22Rv1 (cell line): Measurements from ENCODE around the gene UNC93A.

ENCODE experiments used
- ZFX ChIP-seq: fragments of 450-650 bp; IDR thresholded peaks from 2 replicates; pipeline ENCODE4 v1.6.1; 2017; ENCODE audit warnings: antibody characterized with exemption, borderline replicate concordance
- TF ChIP-seq, protein P1 (sequence below): fragments of 450-650 bp; IDR thresholded peaks from 2 replicates; pipeline ENCODE4 v1.5.1; 2017; ENCODE audit warnings: mild to moderate bottlenecking

DNA sequence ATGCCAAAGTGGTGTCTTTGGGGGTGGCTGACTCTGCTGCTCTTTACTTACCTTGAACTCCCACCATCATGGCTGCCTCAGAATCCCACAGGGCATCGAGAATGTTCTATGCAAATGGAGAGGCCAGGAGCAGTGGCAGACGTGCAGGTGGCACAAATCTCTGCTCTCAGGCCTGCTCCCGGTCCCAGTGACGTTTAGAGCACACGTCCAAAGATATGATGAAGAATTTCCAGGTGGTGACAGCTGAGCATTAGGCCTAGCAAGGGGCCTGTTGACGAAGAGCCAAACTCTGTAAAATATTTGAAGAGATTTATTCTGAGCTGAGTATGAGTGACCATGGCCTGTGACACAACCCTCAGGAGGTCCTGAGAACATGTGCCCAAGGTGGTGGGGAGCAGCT, 19.0 kb upstream of the UNC93A start:
- TF ChIP-seq, protein P1, sequence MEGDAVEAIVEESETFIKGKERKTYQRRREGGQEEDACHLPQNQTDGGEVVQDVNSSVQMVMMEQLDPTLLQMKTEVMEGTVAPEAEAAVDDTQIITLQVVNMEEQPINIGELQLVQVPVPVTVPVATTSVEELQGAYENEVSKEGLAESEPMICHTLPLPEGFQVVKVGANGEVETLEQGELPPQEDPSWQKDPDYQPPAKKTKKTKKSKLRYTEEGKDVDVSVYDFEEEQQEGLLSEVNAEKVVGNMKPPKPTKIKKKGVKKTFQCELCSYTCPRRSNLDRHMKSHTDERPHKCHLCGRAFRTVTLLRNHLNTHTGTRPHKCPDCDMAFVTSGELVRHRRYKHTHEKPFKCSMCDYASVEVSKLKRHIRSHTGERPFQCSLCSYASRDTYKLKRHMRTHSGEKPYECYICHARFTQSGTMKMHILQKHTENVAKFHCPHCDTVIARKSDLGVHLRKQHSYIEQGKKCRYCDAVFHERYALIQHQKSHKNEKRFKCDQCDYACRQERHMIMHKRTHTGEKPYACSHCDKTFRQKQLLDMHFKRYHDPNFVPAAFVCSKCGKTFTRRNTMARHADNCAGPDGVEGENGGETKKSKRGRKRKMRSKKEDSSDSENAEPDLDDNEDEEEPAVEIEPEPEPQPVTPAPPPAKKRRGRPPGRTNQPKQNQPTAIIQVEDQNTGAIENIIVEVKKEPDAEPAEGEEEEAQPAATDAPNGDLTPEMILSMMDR, result no peak
- no peak for TF ChIP-seq ZFX
